Heart left ventricle (tissue), 16 donors: Measurements from ENCODE around the gene TCEANC. TPM values are rescaled to one million over a fixed set of nuclear protein-coding genes. Genes with fewer than 3 reads are reported as not detected.
A peak's percentile ranks its signal among the peaks of the same experiment; 100 is the strongest.

ENCODE experiments used
- ATAC-seq, 4 donors: fragments of 200-7000 bp; cut with Tn5 transposase; one replicate each; pipeline ENCODE4 v1.9.1; 2020 to 2022; ENCODE audit warnings: moderate library complexity in 4 of 4, mild to moderate bottlenecking in 3 of 4, moderate number of reproducible peaks in 1 of 4
- DNase-seq, 5 donors: peaks; one replicate each; pipeline ENCODE4 v3.0.0-alpha.2; 2020
- H3K27ac ChIP-seq, 12 donors: fragments of 200-600 bp; sonication (generic) in 4 of 12; one replicate each; pipeline versions ENCODE4 v1.5.0 to v1.8.0; 2016 to 2022; ENCODE audit warnings: mild to moderate bottlenecking in 2 of 12
- H3K27me3 ChIP-seq, 9 donors: fragments of 200-600 bp; sonication (generic) in 2 of 9; one replicate each; pipeline versions ENCODE4 v1.5.1 to v1.8.0; 2016 to 2022; ENCODE audit warnings: mild to moderate bottlenecking in 3 of 9
- H3K36me3 ChIP-seq, 9 donors: fragments of 200-600 bp; sonication (generic) in 2 of 9; one replicate each; pipeline versions ENCODE4 v1.5.0 to v1.8.0; 2018 to 2022; ENCODE audit warnings: mild to moderate bottlenecking in 2 of 9
- H3K4me1 ChIP-seq, 12 donors: fragments of 200-600 bp; sonication (generic) in 4 of 12; one replicate each; pipeline versions ENCODE4 v1.5.0 to v1.8.0; 2016 to 2022; ENCODE audit warnings: mild to moderate bottlenecking in 3 of 12
- H3K4me3 ChIP-seq, 12 donors: fragments of 200-600 bp; sonication (generic) in 4 of 12; one replicate each; pipeline versions ENCODE4 v1.5.0 to v1.8.0; 2017 to 2022; ENCODE audit warnings: mild to moderate bottlenecking in 9 of 12, moderate library complexity in 4 of 12
- H3K9me3 ChIP-seq, 12 donors: fragments of 200-600 bp; sonication (generic) in 4 of 12; one replicate each; pipeline versions ENCODE4 v1.5.0 to v1.8.0; 2016 to 2022; ENCODE audit warnings: mild to moderate bottlenecking in 1 of 12
- POLR2A ChIP-seq, 2 donors: fragments of 450-650 bp; IDR thresholded peaks; one replicate each; pipeline ENCODE4 v1.6.1; 2017; ENCODE audit warnings: antibody characterized with exemption in 2 of 2, mild to moderate bottlenecking in 2 of 2, moderate library complexity in 2 of 2
- WGBS, 4 donors: extraction: QIAGEN DNeasy Blood & Tissue Kit in 2 of 4; methylation state at CpG; one replicate each; pipeline versions ENCODE4 v1.1.5 to v1.1.7; 2013 to 2018; 5-methylcytosine and 5-hydroxymethylcytosine counted together
- intact Hi-C, 10 donors: fragments of 100-400 bp; cut with DNase I; formaldehyde crosslinking; loops; one replicate each; pipeline versions ENCODE4 v1.11.1 to v1.14.2; 2022
- polyA plus RNA-seq, 2 donors: library from polyadenylated mRNA; stranded (reverse); fragments of 200-250 nt; gene quantifications; one replicate each; pipeline ENCODE4 v1.2.3, GENCODE V29; 2013
- total RNA-seq, 9 donors: library from RNA; depleted of rRNA in 2 of 9; stranded (reverse); fragments of >200 nt in 2 of 9; fragmentation: NEBNext Ultra II Directional in 3 of 9; extraction: Animal tissue kit (Norgen Biotek cat#: 25700) in 3 of 9; gene quantifications; one replicate each; pipeline versions ENCODE4 v1.1.0 to v1.2.4, GENCODE V29; 2016 to 2023
- TF ChIP-seq, protein P1 (sequence below), 12 donors: fragments of 200-600 bp; sonication (generic) in 4 of 12; IDR thresholded peaks; one replicate each; pipeline versions ENCODE4 v1.5.0 to v1.8.0; 2018 to 2022; ENCODE audit warnings: antibody characterized with exemption in 12 of 12, mild to moderate bottlenecking in 5 of 12
- donor health status: ischemic (EF 13 %, LVEDD 7.1; RV severe dilation, severe dysfunction).
- donor health status: healthy with polysubstance abuse.
- donor health status: DM: no; HTN: yes; CAD: no.
- donor health status: DM: no; HTN: no; CAD: no.
- donor health status: ischemic (EF 25% LVEDD 6.9; RV normal size, moderate dysfunction).
- donor health status: ischemic (EF 25% LVEDD 5.7; RV mildly dilated, moderate dysfunction).
- donor health status: healthy.
- donor health status: DM: yes; HTN: yes; CAD: no.
- donor health status: ischemic (EF 35%, LVEDD 5.7; RV mildly dilated, moderate dysfunction).
- donor health status: nonischemic (EF 11% LVEDD 7.7; RV severe dilation, severe dysfunction).
- donor health status: DM: yes; HTN: yes; CAD: no.
- donor health status: PGD.
- donor health status: ischemic (EF 29% LVEDD 5.4; RV normal size, mild dysfunction).
- donor health status: nonischemic (EF 23%, LVEDD 6.1; RV moderate dilation, normal function).

The TCEANC gene
- total and polyA plus RNA-seq, 11 donors: 1.0 to 6.8 (median 3.9) TPM

- H3K27me3 ChIP-seq: peaks cover 0 to 18% (median 0%) of the 10 kb centered on the region in 9 donors
- H3K4me3 ChIP-seq: peak overlapping the region in 10 of 12 donors; percentile 45 to 81 (median 67)
- no peak for TF ChIP-seq POLR2A (IDR thresholded peaks at IDR 0.05)
- TF ChIP-seq, protein P1, sequence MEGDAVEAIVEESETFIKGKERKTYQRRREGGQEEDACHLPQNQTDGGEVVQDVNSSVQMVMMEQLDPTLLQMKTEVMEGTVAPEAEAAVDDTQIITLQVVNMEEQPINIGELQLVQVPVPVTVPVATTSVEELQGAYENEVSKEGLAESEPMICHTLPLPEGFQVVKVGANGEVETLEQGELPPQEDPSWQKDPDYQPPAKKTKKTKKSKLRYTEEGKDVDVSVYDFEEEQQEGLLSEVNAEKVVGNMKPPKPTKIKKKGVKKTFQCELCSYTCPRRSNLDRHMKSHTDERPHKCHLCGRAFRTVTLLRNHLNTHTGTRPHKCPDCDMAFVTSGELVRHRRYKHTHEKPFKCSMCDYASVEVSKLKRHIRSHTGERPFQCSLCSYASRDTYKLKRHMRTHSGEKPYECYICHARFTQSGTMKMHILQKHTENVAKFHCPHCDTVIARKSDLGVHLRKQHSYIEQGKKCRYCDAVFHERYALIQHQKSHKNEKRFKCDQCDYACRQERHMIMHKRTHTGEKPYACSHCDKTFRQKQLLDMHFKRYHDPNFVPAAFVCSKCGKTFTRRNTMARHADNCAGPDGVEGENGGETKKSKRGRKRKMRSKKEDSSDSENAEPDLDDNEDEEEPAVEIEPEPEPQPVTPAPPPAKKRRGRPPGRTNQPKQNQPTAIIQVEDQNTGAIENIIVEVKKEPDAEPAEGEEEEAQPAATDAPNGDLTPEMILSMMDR (IDR thresholded peaks at IDR 0.05): no peak
- peaks cover 0 to 25% (median 8%) of the 10 kb centered on the region in 12 donors for H3K4me1 ChIP-seq
- no peak for DNase-seq
- peaks cover 0 to 11% (median 0%) of the 10 kb centered on the region in 9 donors for H3K36me3 ChIP-seq
- no peaks in the 10 kb centered on the region for H3K9me3 ChIP-seq
- intact Hi-C loops: loop anchor here in 3 of 10 donors (5.0 to 10.0 kb wide), 3 partner anchors 81 to 707 kb away; partner anchors contain the start of genes OFD1 (in 1 of the 3) and TRAPPC2 (in 1 of the 3)
- peak overlapping the region; percentile 73 to 98 (median 94) for H3K27ac ChIP-seq
- no peak for ATAC-seq
These were observed 1.2 kb downstream of the TCEANC start for GRCh38 chrX:13654116-13654515.

DNA sequence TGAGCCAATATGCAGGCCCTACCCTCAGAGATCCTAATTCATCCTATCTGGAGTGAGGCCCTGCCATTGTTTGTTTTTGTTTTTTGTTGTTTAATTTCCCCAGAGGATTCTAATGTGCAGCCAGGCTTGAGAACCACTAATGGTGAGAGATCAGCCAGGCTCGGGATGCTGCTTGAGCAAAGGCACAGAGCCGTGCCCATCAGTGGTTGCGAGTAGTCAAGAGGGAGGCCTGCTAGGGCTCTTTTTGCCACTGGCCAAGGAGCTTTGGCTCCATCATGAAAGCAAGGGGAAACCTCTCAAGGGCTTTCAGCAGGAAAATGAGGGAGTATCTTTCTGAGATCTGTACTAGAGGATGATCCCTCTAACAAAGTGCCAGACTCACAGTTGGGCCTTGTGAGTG lies 2.7 kb downstream of the TCEANC start:
- Histone ChIP-seq H3K36me3 (peaks cover 0 to 22% (median 8%) of the 10 kb centered on the region in 9 donors), H3K27me3 (peaks cover 0 to 14% (median 0%) of the 10 kb centered on the region in 9 donors), H3K4me3 (no peak overlapping the region), H3K27ac (peak overlapping the region in 1 of 12 donors; percentile 7), H3K4me1 (peaks cover 0 to 27% (median 8%) of the 10 kb centered on the region in 12 donors), H3K9me3 (no peaks in the 10 kb centered on the region)
- no peak for TF ChIP-seq POLR2A (IDR thresholded peaks at IDR 0.05)
- TF ChIP-seq, protein P1 (IDR thresholded peaks at IDR 0.05): no peak
- DNase-seq (no peak), ATAC-seq (no peak)
- intact Hi-C loops: loop anchor here in 8 of 10 donors (2.0 to 10.0 kb wide), 5 partner anchors 79 to 377 kb away; partner anchors contain the start of genes OFD1 (in 1 of the 8) and TRAPPC2 (in 1 of the 8)
- 74 to 96% (median 77%) methylated on average over 3 of the region's 3 CpGs for WGBS, 4 donors

DNA sequence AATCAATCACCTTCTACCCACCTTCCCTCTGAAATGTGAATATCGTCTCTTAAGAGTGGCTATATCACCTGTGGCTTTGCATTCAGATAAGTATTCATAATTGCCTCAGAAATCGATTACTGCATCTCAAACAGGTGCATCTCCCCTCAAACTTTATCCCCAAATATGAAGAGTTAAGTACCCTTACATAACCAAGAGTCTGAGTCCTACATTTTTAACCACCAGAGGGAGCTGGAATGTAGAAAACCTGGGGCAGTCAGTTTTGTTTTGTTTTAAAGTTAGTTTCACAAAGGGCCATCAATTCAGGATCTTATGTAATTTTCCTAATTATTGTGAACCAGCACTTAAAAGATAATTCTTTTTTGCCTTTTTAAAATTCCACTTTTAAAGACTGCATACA lies 5.7 kb downstream of the TCEANC start:
- TF ChIP-seq, protein P1 (IDR thresholded peaks at IDR 0.05): peak; percentile 46 to 69 (median 62)
- TF ChIP-seq POLR2A (IDR thresholded peaks at IDR 0.05): no peak
- H3K4me3 ChIP-seq: peak overlapping the region in 2 of 12 donors; percentile 13 to 21
- H3K36me3 ChIP-seq: peaks cover 0 to 48% (median 17%) of the 10 kb centered on the region in 9 donors
- ATAC-seq: peak in 2 of 4 donors; percentile 48 to 49
- H3K4me1 ChIP-seq: peaks cover 0 to 20% (median 6%) of the 10 kb centered on the region in 12 donors
- H3K27me3 ChIP-seq: peaks cover 0 to 7% (median 0%) of the 10 kb centered on the region in 9 donors
- 13 to 19% (median 15%) methylated on average over 2 of the region's 2 CpGs for WGBS, 4 donors
- no peak for DNase-seq
- intact Hi-C loops: loop anchor here (2.0 to 10.0 kb wide), 5 partner anchors 76 to 374 kb away; partner anchors contain the start of genes OFD1 (in 1 of the 10) and TRAPPC2 (in 1 of the 10)
- no peaks in the 10 kb centered on the region for H3K9me3 ChIP-seq
- H3K27ac ChIP-seq: peak overlapping the region in 5 of 12 donors; percentile 54 to 69 (median 63)

DNA sequence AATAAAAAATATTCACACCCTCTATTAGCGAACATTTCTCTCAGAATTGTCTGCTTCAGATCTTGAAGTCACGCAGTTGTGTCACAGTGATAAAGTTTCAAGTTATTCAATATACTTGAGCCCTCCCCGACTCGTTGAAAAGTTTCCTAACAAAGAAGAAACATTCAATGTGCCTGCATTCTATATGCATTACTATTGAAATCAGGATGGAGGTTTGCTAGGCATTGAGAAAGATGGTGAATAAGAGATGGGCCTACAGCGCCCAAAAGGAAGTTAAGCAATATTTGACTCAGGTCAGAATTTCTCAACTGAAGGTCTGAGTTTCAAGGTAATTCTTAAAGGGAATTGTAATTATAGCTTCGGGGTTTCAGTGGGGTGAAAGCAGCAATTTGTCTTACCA lies 6.1 kb downstream of the TCEANC start:
- Histone ChIP-seq H3K27me3 (peaks cover 0 to 7% (median 0%) of the 10 kb centered on the region in 9 donors), H3K4me3 (peak overlapping the region in 2 of 12 donors; percentile 13 to 21), H3K27ac (peak overlapping the region in 6 of 12 donors; percentile 8 to 69 (median 61)), H3K4me1 (peaks cover 0 to 16% (median 3%) of the 10 kb centered on the region in 12 donors), H3K36me3 (peaks cover 0 to 51% (median 17%) of the 10 kb centered on the region in 9 donors), H3K9me3 (no peaks in the 10 kb centered on the region)
- no peak for TF ChIP-seq POLR2A (IDR thresholded peaks at IDR 0.05)
- TF ChIP-seq, protein P1 (IDR thresholded peaks at IDR 0.05): no peak
- DNase-seq (no peak), ATAC-seq (no peak)
- 42 to 54% (median 50%) methylated on average over 6 of the region's 6 CpGs for WGBS, 4 donors
- intact Hi-C loops: loop anchor here (2.0 to 10.0 kb wide), 5 partner anchors 76 to 374 kb away; partner anchors contain the start of genes OFD1 (in 1 of the 10) and TRAPPC2 (in 1 of the 10)
